Fibroblast of skin of scalp (primary cell): Measurements from ENCODE around the gene CHST7.

Source experiments
- DNase-seq: peaks from one replicate; pipeline ENCODE4 v3.0.0-alpha.2; 2013

Gene CHST7

GRCh38 chrX:46610070-46610658 lies 36.6 kb downstream of the CHST7 start:
- no peak for DNase-seq

GRCh38 chrX:46611658-46612362 lies 38.2 kb downstream of the CHST7 start:
- DNase-seq = no peak

GRCh38 chrX:46617906-46618305 lies 44.3 kb downstream of the CHST7 start:
- DNase-seq = no peak

GRCh38 chrX:46618947-46619346 lies 45.4 kb downstream of the CHST7 start:
- no peak for DNase-seq

DNA sequence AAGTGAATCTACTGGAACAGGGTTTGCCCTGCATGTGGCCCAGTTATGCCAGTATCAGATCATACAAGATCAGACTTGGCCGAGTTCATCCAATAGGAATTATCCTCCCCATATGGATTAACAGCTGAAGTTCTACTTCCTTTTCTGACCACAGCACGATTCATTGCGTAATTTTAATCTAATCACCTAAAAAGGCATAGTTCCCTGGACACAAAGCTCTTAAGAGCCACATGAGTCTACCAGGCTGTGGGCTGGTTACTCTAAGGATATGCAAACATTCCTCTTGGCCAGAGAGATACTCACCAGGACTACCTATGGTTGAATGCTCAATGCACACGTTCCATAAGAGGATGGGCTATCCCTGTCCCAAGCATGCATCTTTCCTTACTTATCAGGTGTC lies 46.9 kb downstream of the CHST7 start:
- DNase-seq = no peak

GRCh38 chrX:46621572-46621971 lies 48.0 kb downstream of the CHST7 start:
- no peak for DNase-seq

- no peak for DNase-seq
These were observed 50.7 kb downstream of the CHST7 start for GRCh38 chrX:46624090-46624786.

DNA sequence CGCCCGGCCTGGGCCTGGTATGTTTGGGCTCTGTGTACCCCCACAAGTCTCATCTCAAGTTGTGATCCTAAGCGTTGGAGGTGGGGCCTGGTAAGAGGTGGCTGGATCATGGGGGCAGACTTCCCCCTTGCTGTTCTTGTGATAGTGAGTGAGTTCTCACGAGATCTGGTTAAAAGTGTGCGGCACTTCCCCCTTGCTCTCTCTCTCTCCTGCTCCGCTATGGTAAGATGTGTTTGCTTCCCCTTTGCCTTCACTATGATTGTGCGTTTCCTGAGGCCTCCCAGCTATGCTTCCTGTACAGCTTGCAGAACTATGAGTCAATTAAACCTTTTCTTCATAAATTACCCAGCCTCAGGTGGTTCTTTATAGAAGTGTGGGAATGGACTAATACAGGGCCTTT lies 53.0 kb downstream of the CHST7 start:
- no peak for DNase-seq

DNA sequence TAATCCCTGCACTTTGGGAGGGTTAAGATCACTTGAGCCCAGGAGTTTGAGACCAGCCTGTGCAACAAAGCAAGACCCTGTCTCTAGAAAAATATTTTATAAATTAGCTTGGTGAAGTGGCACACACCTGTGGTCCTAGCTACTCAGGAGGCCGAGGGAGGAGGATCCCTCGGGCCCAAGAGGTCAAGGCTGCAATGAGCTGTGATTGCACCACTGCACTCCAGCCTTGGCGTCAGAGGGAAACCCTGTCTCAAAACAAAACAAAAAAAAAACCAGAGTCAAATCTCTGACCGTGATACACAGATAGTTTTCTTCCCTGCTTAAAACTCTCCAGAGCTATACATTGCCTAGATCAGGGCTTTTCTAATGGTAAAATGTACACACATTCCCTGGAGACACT lies 53.5 kb downstream of the CHST7 start:
- DNase-seq = no peak

- no peak for DNase-seq
These were observed 54.3 kb downstream of the CHST7 start for GRCh38 chrX:46627711-46628419.

GRCh38 chrX:46628460-46629371 lies 55.2 kb downstream of the CHST7 start:
- DNase-seq = no peak

DNA sequence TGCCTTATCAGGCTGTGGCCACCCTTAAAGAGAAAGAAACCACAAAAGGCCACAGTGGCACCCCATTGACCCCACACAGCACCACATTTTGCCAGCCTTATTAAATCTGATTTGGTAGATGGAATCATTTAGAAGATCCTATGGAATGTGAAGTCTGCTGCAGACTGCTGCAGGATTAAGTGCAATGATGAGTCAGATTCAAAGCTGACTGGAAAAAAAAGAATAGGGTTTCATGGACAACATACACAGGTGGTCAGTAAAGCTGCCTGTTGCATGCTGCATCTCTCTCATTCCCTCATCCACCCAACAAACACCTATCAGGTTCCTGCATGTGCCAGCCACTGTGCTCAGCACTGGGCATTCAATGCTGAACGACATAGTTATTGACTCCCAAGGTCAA lies 56.6 kb downstream of the CHST7 start:
- DNase-seq = peak; percentile 34

GRCh38 chrX:46634577-46634976 lies 61.0 kb downstream of the CHST7 start:
- no peak for DNase-seq

- DNase-seq = no peak
These were observed 61.6 kb downstream of the CHST7 start for GRCh38 chrX:46635186-46635585.

GRCh38 chrX:46636223-46636622 lies 62.7 kb downstream of the CHST7 start:
- no peak for DNase-seq

DNA sequence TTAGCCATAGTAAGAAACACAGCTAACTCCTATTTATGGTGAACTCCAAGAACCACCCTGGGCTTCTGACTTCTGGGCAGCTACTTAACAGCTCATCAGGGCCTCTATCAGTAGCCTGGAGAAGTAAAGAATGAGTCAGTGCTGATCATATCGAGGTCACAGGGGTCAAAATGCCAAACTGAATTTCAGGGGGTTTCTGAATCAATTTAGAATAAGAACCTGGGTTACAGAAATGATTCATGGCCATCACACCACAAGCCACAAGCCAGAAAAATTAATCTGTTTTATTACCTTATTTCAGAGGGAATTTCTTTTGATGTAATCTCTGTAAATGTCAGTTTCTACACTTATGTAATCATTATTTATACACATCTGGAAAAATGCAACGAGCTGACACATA lies 64.4 kb downstream of the CHST7 start:
- no peak for DNase-seq

- DNase-seq = no peak
These were observed 68.6 kb downstream of the CHST7 start for GRCh38 chrX:46642145-46642544.

DNA sequence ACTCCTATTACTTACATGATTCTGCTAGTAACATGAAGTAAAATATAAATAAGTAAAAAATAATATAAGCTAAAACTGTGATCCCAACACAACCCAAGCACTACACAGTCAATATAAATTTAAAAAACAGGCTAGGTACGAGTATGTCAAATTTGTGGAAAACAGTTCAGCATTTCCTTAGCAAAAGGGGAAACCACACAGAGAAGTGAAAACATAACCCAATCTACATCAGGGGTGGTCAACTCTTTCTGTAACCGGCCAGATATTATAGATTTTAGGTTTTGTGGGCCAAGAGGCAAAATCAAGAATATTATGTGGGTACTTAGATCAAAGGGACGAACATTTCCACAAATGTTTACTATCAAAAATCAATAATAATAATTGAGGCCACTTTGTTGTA lies 70.1 kb downstream of the CHST7 start:
- no peak for DNase-seq

DNA sequence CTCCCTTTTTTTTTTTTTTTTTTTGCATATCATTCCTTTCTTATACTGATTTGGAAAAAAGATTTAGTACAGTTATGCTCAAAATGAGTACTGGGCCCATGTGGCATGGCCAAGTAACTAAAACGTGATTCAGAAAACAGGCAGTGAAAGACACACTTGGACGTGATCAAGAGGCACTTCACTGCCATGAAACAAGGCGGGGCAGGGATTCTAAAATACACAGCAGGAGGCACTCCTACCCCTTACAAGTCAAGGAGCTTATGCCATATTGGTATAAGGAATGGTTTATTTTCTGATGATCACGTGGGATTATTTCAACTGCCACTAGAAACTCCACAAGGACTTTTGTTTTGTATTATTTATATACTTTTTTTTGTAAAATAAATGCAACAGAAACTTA lies 72.0 kb downstream of the CHST7 start:
- no peak for DNase-seq

GRCh38 chrX:46647251-46647650 lies 73.7 kb downstream of the CHST7 start:
- DNase-seq = no peak
